GM10248 (cell line): ENCODE data around the gene ZDHHC12.
"Not testable (repeated sequence)": the region's sequence is repeated elsewhere in the genome, so short reads cannot be mapped to it uniquely, and the experiment has no call there.

Source experiments
- CTCF ChIA-PET: fragments of 300-600 bp; sonication (Branson Sonifier 250); formaldehyde crosslinking; extraction: SDS; loops from one replicate; lab custom pipeline; 2021; ENCODE audit warnings: antibody characterized with exemption; lab: Yijun Ruan, JAX
- POLR2A ChIA-PET: fragments of 350-650 bp; sonication (Branson Sonifier 250); formaldehyde crosslinking; extraction: SDS; loops from one replicate; lab custom pipeline; 2020; ENCODE audit warnings: antibody characterized with exemption; lab: Yijun Ruan, JAX
- DNase-seq: peaks from one replicate; pipeline ENCODE4 v3.0.0; 2012; ENCODE audit errors: extremely low spot score
- CTCF ChIP-seq: IDR thresholded peaks from 2 replicates; pipeline ENCODE4 v1.5.1; 2012; ENCODE audit warnings: mild to moderate bottlenecking, low read depth; ENCODE audit errors: extremely low read depth, missing control alignments, control extremely low read depth

Gene ZDHHC12

GRCh38 chr9:128702949-128703615, 20.8 kb downstream of the ZDHHC12 start:
- no peak for TF ChIP-seq CTCF
- DNase-seq: peak; percentile 68
- ChIA-PET POLR2A (no interaction called here), CTCF (interaction anchor here (0.6 kb wide), 1 partner anchor 11 kb away, joined by 3 read pairs; no protein-coding TSS in a partner anchor)

GRCh38 chr9:128702445-128702948, 21.4 kb downstream of the ZDHHC12 start, which contains the start of gene PKN3:
PKN3 (plus strand) TSS chr9:128702503; CDS start chr9:128702916, 413 bp downstream.
- ChIA-PET CTCF (interaction anchor here (0.6 to 1.4 kb wide), 28 partner anchors 8 to 516 kb away, joined by 3 to 33 read pairs (median 4); partner anchors contain the start of genes ENDOG, SET and ZER1), POLR2A (interaction anchor here (1.0 kb wide), 1 partner anchor 77 kb away, joined by 4 read pairs; no protein-coding TSS in a partner anchor)
- peak; percentile 95 for DNase-seq
- peak; percentile 88 for TF ChIP-seq CTCF

- no peak for DNase-seq
- ChIA-PET CTCF (interaction anchor here (1.0 to 1.6 kb wide), 12 partner anchors 9 to 515 kb away, joined by 3 to 33 read pairs (median 4); no protein-coding TSS in a partner anchor), POLR2A (interaction anchor here (1.0 to 1.2 kb wide), 3 partner anchors 16 to 76 kb away, joined by 3 to 8 read pairs (median 4); no protein-coding TSS in a partner anchor)
- TF ChIP-seq CTCF: no peak
Observed at GRCh38 chr9:128701227-128701854, 22.6 kb downstream of the ZDHHC12 start.

GRCh38 chr9:128699096-128699795, 24.7 kb downstream of the ZDHHC12 start:
- POLR2A ChIA-PET, CTCF ChIA-PET, DNase-seq: not testable (repeated sequence)

GRCh38 chr9:128696923-128697707, 26.8 kb downstream of the ZDHHC12 start:
- POLR2A ChIA-PET: interaction anchor here (0.7 to 1.3 kb wide), 3 partner anchors 9 to 27 kb away, joined by 3 to 6 read pairs (median 3); no protein-coding TSS in a partner anchor
- no peak for TF ChIP-seq CTCF
- CTCF ChIA-PET: interaction anchor here (1.0 to 1.3 kb wide), 4 partner anchors 12 to 402 kb away, joined by 3 to 4 read pairs (median 3); no protein-coding TSS in a partner anchor
- DNase-seq: no peak

GRCh38 chr9:128694344-128694743, 29.6 kb downstream of the ZDHHC12 start:
- ChIA-PET POLR2A (no interaction called here), CTCF (interaction anchor here (1.2 kb wide), 1 partner anchor 10 kb away, joined by 3 read pairs; no protein-coding TSS in a partner anchor)
- DNase-seq: no peak
- TF ChIP-seq CTCF: no peak

- POLR2A ChIA-PET, DNase-seq: not testable (repeated sequence)
- CTCF ChIA-PET: interaction anchor here (1.2 to 4.4 kb wide), 2 partner anchors 8 to 10 kb away, joined by 3 to 33 read pairs; partner anchors contain the start of gene PKN3
Observed at GRCh38 chr9:128693738-128694137, 30.2 kb downstream of the ZDHHC12 start.
